Loucy (cell line): Measurements from ENCODE around the gene LCN10.

Experiments used
- H2AFZ ChIP-seq: fragments of 200-600 bp; sonication (generic); 2 replicates; pipeline ENCODE4 v1.6.0; 2016; ENCODE audit warnings: antibody characterized with exemption, mild to moderate bottlenecking, low read length, moderate library complexity
- H3F3A ChIP-seq: fragments of 200-600 bp; 2 replicates; pipeline ENCODE4 v1.6.0; 2016; ENCODE audit warnings: antibody characterized with exemption, low read depth, mild to moderate bottlenecking
- H3K27me3 ChIP-seq: fragments of 200-600 bp; sonication (generic); 2 replicates; pipeline ENCODE4 v1.6.1; 2014; ENCODE audit warnings: low read length, mild to moderate bottlenecking; ENCODE audit not compliant: insufficient read depth, poor library complexity, severe bottlenecking
- H3K36me3 ChIP-seq: fragments of 200-600 bp; sonication (generic); 2 replicates; pipeline ENCODE4 v1.6.1; 2016; ENCODE audit warnings: low read length; ENCODE audit not compliant: insufficient read depth
- H3K4me1 ChIP-seq: fragments of 200-600 bp; sonication (generic); 2 replicates; pipeline ENCODE4 v1.5.1; 2014; ENCODE audit warnings: low read length, mild to moderate bottlenecking; ENCODE audit not compliant: insufficient read depth, poor library complexity, severe bottlenecking
- H3K4me2 ChIP-seq: fragments of 200-600 bp; sonication (generic); 2 replicates; pipeline ENCODE4 v1.6.0; 2014; ENCODE audit warnings: antibody characterized with exemption, low read length, low read depth, mild to moderate bottlenecking; ENCODE audit not compliant: poor library complexity, severe bottlenecking
- H3K4me3 ChIP-seq: fragments of 200-600 bp; sonication (generic); 2 replicates; pipeline ENCODE4 v1.5.1; 2014; ENCODE audit warnings: low read length, mild to moderate bottlenecking, mixed read lengths; ENCODE audit not compliant: poor library complexity, severe bottlenecking
- H3K79me2 ChIP-seq: fragments of 200-600 bp; sonication (generic); 2 replicates; pipeline ENCODE4 v1.6.1; 2014; ENCODE audit warnings: low read length; ENCODE audit not compliant: insufficient read depth
- H3K9ac ChIP-seq: fragments of 200-600 bp; sonication (generic); 2 replicates; pipeline ENCODE4 v1.6.0; 2014; ENCODE audit warnings: mild to moderate bottlenecking, low read depth, low read length, moderate library complexity; ENCODE audit not compliant: poor library complexity, severe bottlenecking
- H3K9me2 ChIP-seq: fragments of 200-600 bp; sonication (generic); replicated peaks from 2 replicates; pipeline ENCODE4 v1.6.1; 2016; ENCODE audit warnings: low read depth, low read length, mixed read lengths
- H3K9me3 ChIP-seq: fragments of 200-600 bp; sonication (generic); 2 replicates; pipeline ENCODE4 v1.6.1; 2014; ENCODE audit warnings: mild to moderate bottlenecking, antibody characterized with exemption, low read length, low read depth; ENCODE audit not compliant: insufficient read depth
- H4K20me1 ChIP-seq: fragments of 200-600 bp; sonication (generic); 2 replicates; pipeline ENCODE4 v1.6.0; 2014; ENCODE audit warnings: antibody characterized with exemption, low read length, mild to moderate bottlenecking; ENCODE audit not compliant: insufficient read depth, poor library complexity, severe bottlenecking
- EZH2phosphoT487 ChIP-seq: fragments of 200-600 bp; IDR thresholded peaks from 2 replicates; pipeline ENCODE4 v1.6.1; 2018; ENCODE audit warnings: antibody characterized with exemption, mild to moderate bottlenecking, moderate library complexity, borderline replicate concordance
- TF ChIP-seq, protein P1 (sequence below): fragments of 200-600 bp; sonication (generic); conservative IDR thresholded peaks from 2 replicates; pipeline ENCODE4 v1.5.1; 2014; ENCODE audit warnings: mild to moderate bottlenecking, antibody characterized with exemption, low read length

The LCN10 gene

DNA sequence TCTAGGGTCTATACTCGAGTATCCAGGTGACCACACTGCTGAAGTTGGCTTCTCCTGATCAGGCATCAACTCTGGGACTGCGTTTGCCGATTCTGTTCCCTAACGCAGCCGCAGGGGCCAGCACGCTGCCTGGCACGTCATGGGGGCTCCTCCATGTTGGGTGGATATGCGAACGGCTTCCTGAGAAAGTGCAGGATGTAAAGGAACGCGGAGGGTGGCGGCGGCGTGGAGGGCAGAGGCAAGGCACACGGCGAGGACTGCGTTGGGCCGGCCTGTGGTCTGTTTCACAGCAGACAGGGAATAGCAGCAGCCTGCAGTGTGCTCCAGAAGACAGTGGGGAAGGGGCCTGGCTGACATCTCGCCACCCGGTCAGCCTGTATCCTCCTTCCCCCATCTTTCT lies 3.8 kb downstream of the LCN10 start:
- H3K9me3 ChIP-seq: no peaks in the 10 kb centered on the region
- no peak overlapping the region for H3K4me2 ChIP-seq
- no peaks in the 10 kb centered on the region for H3K79me2 ChIP-seq
- H3K9ac ChIP-seq: no peak overlapping the region
- no peaks in the 10 kb centered on the region for H3K9me2 ChIP-seq
- TF ChIP-seq, protein P1, sequence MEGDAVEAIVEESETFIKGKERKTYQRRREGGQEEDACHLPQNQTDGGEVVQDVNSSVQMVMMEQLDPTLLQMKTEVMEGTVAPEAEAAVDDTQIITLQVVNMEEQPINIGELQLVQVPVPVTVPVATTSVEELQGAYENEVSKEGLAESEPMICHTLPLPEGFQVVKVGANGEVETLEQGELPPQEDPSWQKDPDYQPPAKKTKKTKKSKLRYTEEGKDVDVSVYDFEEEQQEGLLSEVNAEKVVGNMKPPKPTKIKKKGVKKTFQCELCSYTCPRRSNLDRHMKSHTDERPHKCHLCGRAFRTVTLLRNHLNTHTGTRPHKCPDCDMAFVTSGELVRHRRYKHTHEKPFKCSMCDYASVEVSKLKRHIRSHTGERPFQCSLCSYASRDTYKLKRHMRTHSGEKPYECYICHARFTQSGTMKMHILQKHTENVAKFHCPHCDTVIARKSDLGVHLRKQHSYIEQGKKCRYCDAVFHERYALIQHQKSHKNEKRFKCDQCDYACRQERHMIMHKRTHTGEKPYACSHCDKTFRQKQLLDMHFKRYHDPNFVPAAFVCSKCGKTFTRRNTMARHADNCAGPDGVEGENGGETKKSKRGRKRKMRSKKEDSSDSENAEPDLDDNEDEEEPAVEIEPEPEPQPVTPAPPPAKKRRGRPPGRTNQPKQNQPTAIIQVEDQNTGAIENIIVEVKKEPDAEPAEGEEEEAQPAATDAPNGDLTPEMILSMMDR: no peak
- no peak for TF ChIP-seq EZH2phosphoT487
- H3K36me3 ChIP-seq: no peaks in the 10 kb centered on the region
- no peaks in the 10 kb centered on the region for H3K27me3 ChIP-seq
- no peaks in the 10 kb centered on the region for H3K4me1 ChIP-seq
- H4K20me1 ChIP-seq: no peaks in the 10 kb centered on the region
- H3F3A ChIP-seq: no peaks in the 10 kb centered on the region
- no peak overlapping the region for H2AFZ ChIP-seq
- H3K4me3 ChIP-seq: no peak overlapping the region

DNA sequence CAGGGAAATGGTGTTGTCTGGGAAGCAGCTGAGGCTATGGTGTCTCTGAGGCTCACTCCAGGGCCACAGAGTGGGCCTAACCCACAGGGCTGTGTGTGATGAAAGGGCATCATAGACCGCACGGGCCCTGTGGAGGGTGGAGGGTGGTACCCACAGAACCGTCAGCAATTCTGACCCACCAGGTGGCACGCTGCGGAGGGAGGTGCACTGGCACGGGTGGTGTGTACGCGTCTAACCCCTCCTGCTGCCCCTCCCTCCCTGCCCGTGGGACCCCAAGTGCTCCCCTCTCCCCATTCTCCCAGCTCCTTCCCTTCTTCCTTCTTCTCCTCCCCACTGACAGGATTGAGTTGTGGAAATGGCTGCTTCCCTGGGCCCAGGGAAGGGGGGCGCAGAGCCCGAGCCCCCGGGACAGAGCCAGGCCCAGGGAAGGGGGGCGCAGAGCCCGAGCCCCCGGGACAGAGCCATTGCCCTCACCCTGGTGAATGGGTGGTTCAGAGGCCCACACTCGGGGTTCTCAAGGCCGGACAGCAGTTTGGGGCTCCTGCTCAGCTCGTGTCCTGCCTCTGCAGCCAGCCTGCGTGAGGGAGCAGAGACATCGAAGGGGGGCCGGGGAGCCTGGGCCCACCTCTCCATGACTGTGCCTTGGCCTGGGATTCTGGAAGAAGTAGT lies 6.8 kb downstream of the LCN10 start:
- no peak overlapping the region for H3K9ac ChIP-seq
- TF ChIP-seq, protein P1: no peak
- TF ChIP-seq EZH2phosphoT487: no peak
- H2AFZ ChIP-seq: no peak overlapping the region
- H3K9me3 ChIP-seq: no peaks in the 10 kb centered on the region
- H3K9me2 ChIP-seq: no peaks in the 10 kb centered on the region
- H4K20me1 ChIP-seq: no peaks in the 10 kb centered on the region
- H3K36me3 ChIP-seq: no peaks in the 10 kb centered on the region
- no peak overlapping the region for H3K4me3 ChIP-seq
- H3K79me2 ChIP-seq: no peaks in the 10 kb centered on the region
- no peaks in the 10 kb centered on the region for H3K4me1 ChIP-seq
- no peaks in the 10 kb centered on the region for H3F3A ChIP-seq
- no peak overlapping the region for H3K4me2 ChIP-seq
- H3K27me3 ChIP-seq: no peaks in the 10 kb centered on the region

DNA sequence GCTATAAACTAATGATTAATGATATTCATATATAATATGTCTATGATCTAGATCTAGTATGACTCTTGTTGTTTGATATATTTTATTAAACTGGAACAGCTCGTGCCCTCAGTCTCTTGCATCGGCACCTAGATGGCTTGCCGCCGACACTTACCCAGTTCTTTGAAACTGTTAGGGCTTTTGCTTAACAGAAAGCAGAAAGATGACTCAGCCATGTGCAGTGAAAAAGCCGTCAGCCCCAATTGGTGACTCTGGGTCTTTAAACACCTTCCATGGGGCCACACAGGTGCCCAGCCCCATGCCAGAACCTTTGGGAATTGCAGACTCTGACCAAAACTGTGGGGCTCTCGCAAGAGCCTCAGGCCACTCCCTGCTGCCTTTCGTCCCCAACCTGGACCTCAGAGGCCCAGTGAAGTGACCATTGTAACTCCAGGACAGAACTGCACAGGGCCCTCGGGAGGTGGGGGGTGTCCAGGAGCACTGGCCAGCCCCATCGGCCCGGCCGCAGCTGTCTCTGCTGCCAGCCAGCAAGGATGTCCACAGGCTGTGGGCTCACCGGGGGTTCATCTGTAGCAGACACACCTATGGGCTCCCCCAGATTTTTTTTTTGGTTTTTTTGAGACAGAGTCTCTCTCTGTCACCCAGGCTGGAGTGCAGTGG lies 7.8 kb downstream of the LCN10 start:
- H3K4me1 ChIP-seq: no peaks in the 10 kb centered on the region
- H3K9ac ChIP-seq: no peak overlapping the region
- no peaks in the 10 kb centered on the region for H3F3A ChIP-seq
- H3K36me3 ChIP-seq: no peaks in the 10 kb centered on the region
- no peak overlapping the region for H3K4me2 ChIP-seq
- no peak for TF ChIP-seq EZH2phosphoT487
- TF ChIP-seq, protein P1: no peak
- no peak overlapping the region for H2AFZ ChIP-seq
- H3K4me3 ChIP-seq: no peak overlapping the region
- no peaks in the 10 kb centered on the region for H3K9me3 ChIP-seq
- no peaks in the 10 kb centered on the region for H3K27me3 ChIP-seq
- no peaks in the 10 kb centered on the region for H3K79me2 ChIP-seq
- H3K9me2 ChIP-seq: no peaks in the 10 kb centered on the region
- H4K20me1 ChIP-seq: no peaks in the 10 kb centered on the region
